IPS-18a (cell line): ENCODE measurements around the gene COL24A1.

Experiments used
- H3K27ac ChIP-seq: one replicate; pipeline ENCODE4 v1.5.1; 2013; ENCODE audit warnings: low read length
- H3K27me3 ChIP-seq: one replicate; pipeline ENCODE4 v1.6.1; 2013; ENCODE audit warnings: mild to moderate bottlenecking, low read length; ENCODE audit not compliant: control insufficient read depth, insufficient read depth
- H3K36me3 ChIP-seq: one replicate; pipeline ENCODE4 v1.6.1; 2013; ENCODE audit warnings: low read depth, low read length; ENCODE audit not compliant: control insufficient read depth
- H3K4me1 ChIP-seq: one replicate; pipeline ENCODE4 v1.6.1; 2013; ENCODE audit warnings: low read depth, low read length; ENCODE audit not compliant: control insufficient read depth
- H3K4me3 ChIP-seq: one replicate; pipeline ENCODE4 v1.5.1; 2013; ENCODE audit warnings: low read length
- H3K9ac ChIP-seq: one replicate; pipeline ENCODE4 v1.6.1; 2013; ENCODE audit warnings: mild to moderate bottlenecking, low read length, moderate library complexity
- H3K9me3 ChIP-seq: one replicate; pipeline ENCODE4 v1.6.1; 2013; ENCODE audit warnings: low read depth, low read length; ENCODE audit not compliant: control insufficient read depth

COL24A1 gene

GRCh38 chr1:86069757-86070145, 86.8 kb downstream of the COL24A1 start:
- Histone ChIP-seq H3K9me3 (no peaks in the 10 kb centered on the region), H3K36me3 (no peaks in the 10 kb centered on the region), H3K4me1 (peaks cover 4% of the 10 kb centered on the region), H3K27me3 (no peaks in the 10 kb centered on the region), H3K4me3 (no peak overlapping the region), H3K27ac (no peak overlapping the region), H3K9ac (no peak overlapping the region)

GRCh38 chr1:86068841-86069756, 87.5 kb downstream of the COL24A1 start:
- Histone ChIP-seq H3K9me3 (no peaks in the 10 kb centered on the region), H3K27ac (no peak overlapping the region), H3K9ac (no peak overlapping the region), H3K4me1 (peaks cover 4% of the 10 kb centered on the region), H3K27me3 (no peaks in the 10 kb centered on the region), H3K36me3 (no peaks in the 10 kb centered on the region), H3K4me3 (no peak overlapping the region)

GRCh38 chr1:86068271-86068721, 88.3 kb downstream of the COL24A1 start:
- Histone ChIP-seq H3K36me3 (no peaks in the 10 kb centered on the region), H3K9me3 (no peaks in the 10 kb centered on the region), H3K27me3 (no peaks in the 10 kb centered on the region), H3K4me1 (peaks cover 4% of the 10 kb centered on the region), H3K4me3 (no peak overlapping the region), H3K9ac (no peak overlapping the region), H3K27ac (no peak overlapping the region)

- Histone ChIP-seq H3K4me1 (peaks cover 4% of the 10 kb centered on the region), H3K9ac (no peak overlapping the region), H3K36me3 (no peaks in the 10 kb centered on the region), H3K9me3 (no peaks in the 10 kb centered on the region), H3K4me3 (no peak overlapping the region), H3K27me3 (no peaks in the 10 kb centered on the region), H3K27ac (no peak overlapping the region)
Measured at GRCh38 chr1:86067626-86068025, 88.9 kb downstream of the COL24A1 start.

GRCh38 chr1:86064899-86065298, 91.7 kb downstream of the COL24A1 start:
- H3K27ac ChIP-seq, result no peak overlapping the region

GRCh38 chr1:86063721-86064120, 92.9 kb downstream of the COL24A1 start:
- Histone ChIP-seq H3K27me3 (no peaks in the 10 kb centered on the region), H3K36me3 (no peaks in the 10 kb centered on the region), H3K9me3 (no peaks in the 10 kb centered on the region), H3K9ac (no peak overlapping the region), H3K4me1 (peaks cover 4% of the 10 kb centered on the region), H3K4me3 (no peak overlapping the region), H3K27ac (no peak overlapping the region)

More at GRCh38 chr1:86064899-86065298, 91.7 kb downstream of the COL24A1 start:
- no peak overlapping the region for H3K4me3 ChIP-seq
- no peaks in the 10 kb centered on the region for H3K27me3 ChIP-seq
- H3K9ac ChIP-seq, result no peak overlapping the region
- no peaks in the 10 kb centered on the region for H3K36me3 ChIP-seq
- H3K4me1 ChIP-seq, result peaks cover 4% of the 10 kb centered on the region
- no peaks in the 10 kb centered on the region for H3K9me3 ChIP-seq

- Histone ChIP-seq H3K4me3 (no peak overlapping the region), H3K9me3 (no peaks in the 10 kb centered on the region), H3K27me3 (no peaks in the 10 kb centered on the region), H3K4me1 (no peaks in the 10 kb centered on the region), H3K27ac (no peak overlapping the region), H3K36me3 (no peaks in the 10 kb centered on the region), H3K9ac (no peak overlapping the region)
Measured at GRCh38 chr1:86062453-86062852, 94.1 kb downstream of the COL24A1 start.

GRCh38 chr1:86061551-86061990, 95.0 kb downstream of the COL24A1 start:
- no peak overlapping the region for H3K4me3 ChIP-seq
- no peaks in the 10 kb centered on the region for H3K4me1 ChIP-seq
- H3K27me3 ChIP-seq, result no peaks in the 10 kb centered on the region
- H3K27ac ChIP-seq, result no peak overlapping the region
- no peaks in the 10 kb centered on the region for H3K9me3 ChIP-seq
- H3K36me3 ChIP-seq, result no peaks in the 10 kb centered on the region
- no peak overlapping the region for H3K9ac ChIP-seq

- H3K4me3 ChIP-seq, result no peak overlapping the region
- H3K27ac ChIP-seq, result no peak overlapping the region
- H3K4me1 ChIP-seq, result no peaks in the 10 kb centered on the region
- H3K27me3 ChIP-seq, result no peaks in the 10 kb centered on the region
- no peak overlapping the region for H3K9ac ChIP-seq
- H3K9me3 ChIP-seq, result no peaks in the 10 kb centered on the region
- H3K36me3 ChIP-seq, result no peaks in the 10 kb centered on the region
Measured at GRCh38 chr1:86054396-86054795, 102.2 kb downstream of the COL24A1 start.

- Histone ChIP-seq H3K36me3 (no peaks in the 10 kb centered on the region), H3K9ac (no peak overlapping the region), H3K4me3 (no peak overlapping the region), H3K27ac (no peak overlapping the region), H3K4me1 (no peaks in the 10 kb centered on the region), H3K9me3 (no peaks in the 10 kb centered on the region), H3K27me3 (no peaks in the 10 kb centered on the region)
Measured at GRCh38 chr1:86052948-86053698, 103.4 kb downstream of the COL24A1 start.

- Histone ChIP-seq H3K4me1 (no peaks in the 10 kb centered on the region), H3K4me3 (no peak overlapping the region), H3K27me3 (no peaks in the 10 kb centered on the region), H3K9ac (no peak overlapping the region), H3K36me3 (no peaks in the 10 kb centered on the region), H3K27ac (no peak overlapping the region), H3K9me3 (no peaks in the 10 kb centered on the region)
Measured at GRCh38 chr1:86035101-86035500, 121.5 kb downstream of the COL24A1 start.
